ENCODE measurements around the gene SPCS3.

GRCh38 chr4:176358083-176358469, 38.3 kb downstream of the SPCS3 start:
- no peak for TF ChIP-seq ZNF274 (IDR thresholded peaks at IDR 0.05; ENCODE audit: low read depth, low read length)
- TF ChIP-seq YY1 (IDR thresholded peaks at IDR 0.05; ENCODE audit: insufficient read depth, insufficient read length) = no peak
- TF ChIP-seq SUZ12 (IDR thresholded peaks at IDR 0.05; ENCODE audit: extremely low read depth, insufficient read depth, insufficient read length) = no peak

Measured in NT2/D1 (cell line).